Measurements from ENCODE around the gene PRR7. TPM values are rescaled to one million over a fixed set of nuclear protein-coding genes. Genes with fewer than 3 reads are reported as not detected.

Gene PRR7
- total and polyA plus RNA-seq, 2 experiments from 2014 or later = 7.6 to 9.7 TPM

- peaks cover 19% of the 10 kb centered on the region for H3K27me3 ChIP-seq (ENCODE audit: insufficient read depth)
- no peaks in the 10 kb centered on the region for H3K79me2 ChIP-seq (replicated peaks; ENCODE audit: insufficient read depth)
Measured at GRCh38 chr5:177503351-177504085, 56.9 kb downstream of the PRR7 start.

More at GRCh38 chr5:177503351-177504085, 56.9 kb downstream of the PRR7 start:
- Mint-ChIP-seq H3K9me3 (no peaks in the 10 kb centered on the region), H3K4me1 (peaks cover 24% of the 10 kb centered on the region), H3K27me3 (ENCODE audit: insufficient read depth, low read depth, poor library complexity) (peaks cover 23% of the 10 kb centered on the region), H3K36me3 (ENCODE audit: low read depth) (peaks cover 15% of the 10 kb centered on the region), H3K4me3 (no peak overlapping the region), H3K27ac (no peak overlapping the region)
- TF ChIP-seq CREB1 (CRISPR knock-in tag; IDR thresholded peaks at IDR 0.05; ENCODE audit: low read depth) (no peak), ETS1 (IDR thresholded peaks at IDR 0.05) (no peak), ZNF462 (CRISPR knock-in tag; IDR thresholded peaks at IDR 0.05) (no peak), NANOG (IDR thresholded peaks at IDR 0.05; ENCODE audit: borderline replicate concordance) (no peak), EZH2phosphoT487 (IDR thresholded peaks at IDR 0.05; ENCODE audit: unreplicated experiment) (no peak), JUNB (IDR thresholded peaks at IDR 0.05; ENCODE audit: unreplicated experiment) (no peak), STAT1 (IDR thresholded peaks at IDR 0.05; ENCODE audit: unreplicated experiment) (no peak), ZNF114 (CRISPR knock-in tag; IDR thresholded peaks at IDR 0.05) (no peak), EZH2 (IDR thresholded peaks at IDR 0.05; ENCODE audit: low read depth, unreplicated experiment) (no peak), POLR2AphosphoS5 (IDR thresholded peaks at IDR 0.05; ENCODE audit: low read depth) (no peak), CTCF (conservative IDR thresholded peaks at IDR 0.05; ENCODE audit: low read depth in 2 of 2) (no peak), REST (IDR thresholded peaks at IDR 0.05; ENCODE audit: unreplicated experiment) (no peak), ZNF331 (CRISPR knock-in tag; IDR thresholded peaks at IDR 0.05; ENCODE audit: low read depth) (no peak)
- Histone ChIP-seq H3K4me1 (ENCODE audit: insufficient read depth) (peaks cover 19% of the 10 kb centered on the region), H3K36me3 (ENCODE audit: insufficient read depth) (no peaks in the 10 kb centered on the region), H3K27ac (ENCODE audit: low read depth) (no peak overlapping the region), H3K9me2 (ENCODE audit: insufficient read depth) (no peaks in the 10 kb centered on the region), H3K4me3 (no peak overlapping the region), H3K4me2 (no peak overlapping the region), H4K20me1 (replicated peaks; ENCODE audit: insufficient read depth) (no peaks in the 10 kb centered on the region), H2AFZ (no peak overlapping the region), H3F3A (replicated peaks; ENCODE audit: low read depth) (peaks cover 11% of the 10 kb centered on the region; the same call in 1 of the 2 replicates)
- DNase-seq (ENCODE audit: low spot score) (no peak), ATAC-seq (no peak)

Measured in GM23338 (cell line).